GM23338 (cell line): ENCODE results near the gene RILP. TPM values are rescaled to one million over a fixed set of nuclear protein-coding genes. Genes with fewer than 3 reads are reported as not detected.

Source experiments
- ATAC-seq: fragments of 200-7000 bp; cut with Tn5 transposase; 3 replicates; pipeline ENCODE4 v1.9.1; 2020
- DNase-seq: peaks from one replicate; pipeline ENCODE4 v3.0.0-alpha.2; 2015; ENCODE audit warnings: low spot score
- H2AFZ ChIP-seq: fragments of 200-600 bp; sonication (generic); 2 replicates; pipeline ENCODE4 v1.8.0; 2016; ENCODE audit warnings: antibody characterized with exemption, mild to moderate bottlenecking, moderate library complexity
- H3F3A ChIP-seq: fragments of 200-600 bp; sonication (generic); replicated peaks from 2 replicates; pipeline ENCODE4 v1.8.0; 2017; ENCODE audit warnings: antibody characterized with exemption, mixed run types, low read depth
- H3K27ac ChIP-seq: fragments of 200-600 bp; sonication (generic); 2 replicates; pipeline ENCODE4 v1.6.1; 2016; ENCODE audit warnings: low read depth
- H3K27me3 ChIP-seq: fragments of 200-600 bp; sonication (generic); 2 replicates; pipeline ENCODE4 v1.8.0; 2016; ENCODE audit warnings: mild to moderate bottlenecking, mixed run types, moderate library complexity; ENCODE audit not compliant: insufficient read depth
- H3K36me3 ChIP-seq: fragments of 200-600 bp; sonication (generic); 2 replicates; pipeline ENCODE4 v1.8.0; 2016; ENCODE audit warnings: mild to moderate bottlenecking; ENCODE audit not compliant: insufficient read depth
- H3K4me1 ChIP-seq: fragments of 200-600 bp; sonication (generic); 2 replicates; pipeline ENCODE4 v1.8.0; 2016; ENCODE audit warnings: mild to moderate bottlenecking, moderate library complexity; ENCODE audit not compliant: insufficient read depth
- H3K4me2 ChIP-seq: fragments of 200-600 bp; sonication (generic); 2 replicates; pipeline ENCODE4 v1.7.1; 2017; ENCODE audit warnings: mixed run types
- H3K4me3 ChIP-seq: fragments of 200-600 bp; sonication (generic); 2 replicates; pipeline ENCODE4 v1.6.1; 2016; ENCODE audit warnings: mixed run types
- H3K79me2 ChIP-seq: fragments of 200-600 bp; sonication (generic); replicated peaks from 2 replicates; pipeline ENCODE4 v1.8.0; 2017; ENCODE audit warnings: mild to moderate bottlenecking; ENCODE audit not compliant: insufficient read depth
- H3K9me2 ChIP-seq: fragments of 200-600 bp; sonication (generic); 2 replicates; pipeline ENCODE4 v1.8.0; 2017; ENCODE audit not compliant: insufficient read depth
- H4K20me1 ChIP-seq: fragments of 200-600 bp; sonication (generic); replicated peaks from 2 replicates; pipeline ENCODE4 v1.8.0; 2017; ENCODE audit warnings: mild to moderate bottlenecking; ENCODE audit not compliant: insufficient read depth
- H3K27ac Mint-ChIP-seq: 2 replicates; pipeline ENCODE4 v1.8.0; 2020; ENCODE audit warnings: inconsistent platforms, mild to moderate bottlenecking, moderate library complexity, mixed read lengths
- H3K27me3 Mint-ChIP-seq: 3 replicates; pipeline ENCODE4 v1.8.0; 2022; ENCODE audit warnings: low read depth, mild to moderate bottlenecking, moderate library complexity, mixed read lengths, inconsistent platforms; ENCODE audit not compliant: insufficient read depth, poor library complexity
- H3K36me3 Mint-ChIP-seq: 3 replicates; pipeline ENCODE4 v1.8.0; 2021; ENCODE audit warnings: low read depth, mild to moderate bottlenecking, inconsistent platforms, moderate library complexity, mixed read lengths
- H3K4me1 Mint-ChIP-seq: 3 replicates; pipeline ENCODE4 v1.8.0; 2020; ENCODE audit warnings: mild to moderate bottlenecking, inconsistent platforms, mixed read lengths
- H3K4me3 Mint-ChIP-seq: 3 replicates; pipeline ENCODE4 v1.8.0; 2021; ENCODE audit warnings: moderate library complexity, mild to moderate bottlenecking, inconsistent platforms, mixed read lengths
- H3K9me3 Mint-ChIP-seq: 3 replicates; pipeline ENCODE4 v1.8.0; 2020; ENCODE audit warnings: moderate library complexity, mild to moderate bottlenecking, inconsistent platforms, mixed read lengths
- CREB1 ChIP-seq: fragments of 250-450 bp; sonication (Bioruptor Pico); IDR thresholded peaks from 2 replicates; pipeline ENCODE4 v1.5.0; 2020; ENCODE audit warnings: low read depth, mild to moderate bottlenecking, moderate library complexity
- ETS1 ChIP-seq: IDR thresholded peaks from 2 replicates; pipeline ENCODE4 v1.6.1; 2016; ENCODE audit warnings: antibody characterized with exemption
- EZH2 ChIP-seq: fragments of 200-600 bp; sonication (generic); IDR thresholded peaks from one replicate; pipeline ENCODE4 v1.8.0; 2017; ENCODE audit warnings: antibody characterized with exemption, mild to moderate bottlenecking, low read depth; ENCODE audit not compliant: unreplicated experiment
- NANOG ChIP-seq: IDR thresholded peaks from 2 replicates; pipeline ENCODE4 v1.6.1; 2016; ENCODE audit warnings: antibody characterized with exemption, borderline replicate concordance
- REST ChIP-seq: IDR thresholded peaks from one replicate; pipeline ENCODE4 v1.6.1; 2018; ENCODE audit warnings: antibody characterized with exemption; ENCODE audit not compliant: unreplicated experiment
- ZNF114 ChIP-seq: fragments of 250-450 bp; sonication (Bioruptor Pico); IDR thresholded peaks from 2 replicates; pipeline ENCODE4 v1.5.0; 2020; ENCODE audit warnings: mild to moderate bottlenecking, moderate library complexity
- ZNF331 ChIP-seq: fragments of 250-450 bp; sonication (Bioruptor Pico); IDR thresholded peaks from 2 replicates; pipeline ENCODE4 v1.5.0; 2020; ENCODE audit warnings: low read depth, mild to moderate bottlenecking, moderate library complexity
- polyA plus RNA-seq: library from polyadenylated mRNA; unstranded; fragments of >200 nt; fragmentation: Nextera tagmentation; extraction: Ambion mirVana; gene quantifications from 2 replicates; pipeline ENCODE4 v1.2.1, GENCODE V29; 2016
- total RNA-seq: library from RNA; depleted of rRNA; stranded (reverse); fragments of >200 nt; shearing (Covaris generic); gene quantifications from 2 replicates; pipeline ENCODE4 v1.2.3, GENCODE V29; 2014
- TF ChIP-seq, protein P1 (sequence below): fragments of 250-450 bp; sonication (Bioruptor Pico); IDR thresholded peaks from 2 replicates; pipeline ENCODE4 v1.5.0; 2020; ENCODE audit warnings: mild to moderate bottlenecking, moderate library complexity

RILP gene
- total and polyA plus RNA-seq, 2 experiments from 2014 or later, result 9.2 to 10.8 TPM

DNA sequence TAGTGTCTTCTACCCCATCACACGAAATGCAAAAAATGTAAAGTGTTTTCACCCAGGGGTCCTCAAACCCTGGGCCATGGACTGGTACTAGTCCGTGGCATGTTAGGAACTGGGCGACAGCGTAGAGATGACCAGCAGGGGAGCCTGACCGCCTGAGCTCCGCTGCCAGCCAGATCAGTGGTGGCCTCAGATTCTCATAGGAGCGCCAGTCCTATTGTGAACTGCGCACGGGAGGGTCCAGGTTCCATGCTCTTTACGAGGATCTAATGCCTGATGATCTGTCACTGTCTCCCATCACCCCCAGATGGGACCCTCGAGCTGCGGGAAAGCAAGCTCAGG is 8.6 kb downstream of the RILP start:
- Histone ChIP-seq H3K9me2 (peaks cover 3% of the 10 kb centered on the region; the same call in 1 of the 2 replicates), H3K36me3 (no peaks in the 10 kb centered on the region), H3K4me3 (no peak overlapping the region), H3F3A (peaks cover 14% of the 10 kb centered on the region; the same call in 1 of the 2 replicates), H3K27me3 (peaks cover 6% of the 10 kb centered on the region), H3K4me2 (no peak overlapping the region), H3K79me2 (no peaks in the 10 kb centered on the region), H2AFZ (no peak overlapping the region), H3K27ac (no peak overlapping the region), H4K20me1 (no peaks in the 10 kb centered on the region), H3K4me1 (peaks cover 21% of the 10 kb centered on the region)
- Mint-ChIP-seq H3K9me3 (peaks cover 3% of the 10 kb centered on the region; the same call in 1 of the 3 replicates), H3K27me3 (peaks cover 14% of the 10 kb centered on the region), H3K36me3 (peaks cover 2% of the 10 kb centered on the region; the same call in 1 of the 3 replicates), H3K4me1 (peaks cover 38% of the 10 kb centered on the region), H3K27ac (peak overlapping the region; percentile 70; the same call in 1 of the 2 replicates), H3K4me3 (no peak overlapping the region; the same call in 2 of the 3 replicates)
- DNase-seq, result no peak
- TF ChIP-seq ZNF114 (CRISPR knock-in tag), result no peak
- no peak for TF ChIP-seq NANOG
- no peak for TF ChIP-seq CREB1 (CRISPR knock-in tag)
- TF ChIP-seq REST, result no peak
- no peak for TF ChIP-seq ETS1
- TF ChIP-seq, protein P1, sequence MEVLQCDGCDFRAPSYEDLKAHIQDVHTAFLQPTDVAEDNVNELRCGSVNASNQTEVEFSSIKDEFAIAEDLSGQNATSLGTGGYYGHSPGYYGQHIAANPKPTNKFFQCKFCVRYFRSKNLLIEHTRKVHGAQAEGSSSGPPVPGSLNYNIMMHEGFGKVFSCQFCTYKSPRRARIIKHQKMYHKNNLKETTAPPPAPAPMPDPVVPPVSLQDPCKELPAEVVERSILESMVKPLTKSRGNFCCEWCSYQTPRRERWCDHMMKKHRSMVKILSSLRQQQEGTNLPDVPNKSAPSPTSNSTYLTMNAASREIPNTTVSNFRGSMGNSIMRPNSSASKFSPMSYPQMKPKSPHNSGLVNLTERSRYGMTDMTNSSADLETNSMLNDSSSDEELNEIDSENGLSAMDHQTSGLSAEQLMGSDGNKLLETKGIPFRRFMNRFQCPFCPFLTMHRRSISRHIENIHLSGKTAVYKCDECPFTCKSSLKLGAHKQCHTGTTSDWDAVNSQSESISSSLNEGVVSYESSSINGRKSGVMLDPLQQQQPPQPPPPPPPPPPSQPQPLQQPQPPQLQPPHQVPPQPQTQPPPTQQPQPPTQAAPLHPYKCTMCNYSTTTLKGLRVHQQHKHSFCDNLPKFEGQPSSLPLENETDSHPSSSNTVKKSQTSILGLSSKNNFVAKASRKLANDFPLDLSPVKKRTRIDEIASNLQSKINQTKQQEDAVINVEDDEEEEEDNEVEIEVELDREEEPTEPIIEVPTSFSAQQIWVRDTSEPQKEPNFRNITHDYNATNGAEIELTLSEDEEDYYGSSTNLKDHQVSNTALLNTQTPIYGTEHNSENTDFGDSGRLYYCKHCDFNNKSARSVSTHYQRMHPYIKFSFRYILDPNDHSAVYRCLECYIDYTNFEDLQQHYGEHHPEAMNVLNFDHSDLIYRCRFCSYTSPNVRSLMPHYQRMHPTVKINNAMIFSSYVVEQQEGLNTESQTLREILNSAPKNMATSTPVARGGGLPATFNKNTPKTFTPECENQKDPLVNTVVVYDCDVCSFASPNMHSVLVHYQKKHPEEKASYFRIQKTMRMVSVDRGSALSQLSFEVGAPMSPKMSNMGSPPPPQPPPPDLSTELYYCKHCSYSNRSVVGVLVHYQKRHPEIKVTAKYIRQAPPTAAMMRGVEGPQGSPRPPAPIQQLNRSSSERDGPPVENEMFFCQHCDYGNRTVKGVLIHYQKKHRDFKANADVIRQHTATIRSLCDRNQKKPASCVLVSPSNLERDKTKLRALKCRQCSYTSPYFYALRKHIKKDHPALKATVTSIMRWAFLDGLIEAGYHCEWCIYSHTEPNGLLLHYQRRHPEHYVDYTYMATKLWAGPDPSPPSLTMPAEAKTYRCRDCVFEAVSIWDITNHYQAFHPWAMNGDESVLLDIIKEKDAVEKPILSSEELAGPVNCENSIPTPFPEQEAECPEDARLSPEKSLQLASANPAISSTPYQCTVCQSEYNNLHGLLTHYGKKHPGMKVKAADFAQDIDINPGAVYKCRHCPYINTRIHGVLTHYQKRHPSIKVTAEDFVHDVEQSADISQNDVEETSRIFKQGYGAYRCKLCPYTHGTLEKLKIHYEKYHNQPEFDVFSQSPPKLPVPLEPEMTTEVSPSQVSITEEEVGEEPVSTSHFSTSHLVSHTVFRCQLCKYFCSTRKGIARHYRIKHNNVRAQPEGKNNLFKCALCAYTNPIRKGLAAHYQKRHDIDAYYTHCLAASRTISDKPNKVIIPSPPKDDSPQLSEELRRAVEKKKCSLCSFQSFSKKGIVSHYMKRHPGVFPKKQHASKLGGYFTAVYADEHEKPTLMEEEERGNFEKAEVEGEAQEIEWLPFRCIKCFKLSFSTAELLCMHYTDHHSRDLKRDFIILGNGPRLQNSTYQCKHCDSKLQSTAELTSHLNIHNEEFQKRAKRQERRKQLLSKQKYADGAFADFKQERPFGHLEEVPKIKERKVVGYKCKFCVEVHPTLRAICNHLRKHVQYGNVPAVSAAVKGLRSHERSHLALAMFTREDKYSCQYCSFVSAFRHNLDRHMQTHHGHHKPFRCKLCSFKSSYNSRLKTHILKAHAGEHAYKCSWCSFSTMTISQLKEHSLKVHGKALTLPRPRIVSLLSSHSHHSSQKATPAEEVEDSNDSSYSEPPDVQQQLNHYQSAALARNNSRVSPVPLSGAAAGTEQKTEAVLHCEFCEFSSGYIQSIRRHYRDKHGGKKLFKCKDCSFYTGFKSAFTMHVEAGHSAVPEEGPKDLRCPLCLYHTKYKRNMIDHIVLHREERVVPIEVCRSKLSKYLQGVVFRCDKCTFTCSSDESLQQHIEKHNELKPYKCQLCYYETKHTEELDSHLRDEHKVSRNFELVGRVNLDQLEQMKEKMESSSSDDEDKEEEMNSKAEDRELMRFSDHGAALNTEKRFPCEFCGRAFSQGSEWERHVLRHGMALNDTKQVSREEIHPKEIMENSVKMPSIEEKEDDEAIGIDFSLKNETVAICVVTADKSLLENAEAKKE (CRISPR knock-in tag), result no peak
- TF ChIP-seq ZNF331, result no peak
- TF ChIP-seq EZH2, result no peak
- no peak for ATAC-seq
